SK-N-SH treated with all-trans-retinoic acid at 6 μM for 48 hours (cell line): Measurements from ENCODE around the gene MTHFD2.

Experiments used
- ATAC-seq: fragments of 200-7000 bp; cut with Tn5 transposase; 3 replicates; pipeline ENCODE4 v1.9.1; 2020; ENCODE audit warnings: mild to moderate bottlenecking, moderate library complexity
- ARNTL ChIP-seq: fragments of 450-650 bp; formaldehyde crosslinking; IDR thresholded peaks from 2 replicates; pipeline ENCODE4 v1.5.0; 2020; ENCODE audit warnings: low read depth, mild to moderate bottlenecking, moderate library complexity, borderline replicate concordance
- BACH2 ChIP-seq: fragments of 250-450 bp; sonication (Bioruptor Pico); IDR thresholded peaks from 2 replicates; pipeline ENCODE4 v1.9.0; 2021; ENCODE audit warnings: mild to moderate bottlenecking, borderline replicate concordance
- CSDC2 ChIP-seq: fragments of 250-450 bp; sonication (Bioruptor Pico); IDR thresholded peaks from 2 replicates; pipeline ENCODE4 v1.5.0; 2020; ENCODE audit warnings: mild to moderate bottlenecking, moderate library complexity
- ESRRG ChIP-seq: fragments of 250-450 bp; sonication (Bioruptor Pico); IDR thresholded peaks from 2 replicates; pipeline ENCODE4 v1.6.1; 2021; ENCODE audit warnings: mild to moderate bottlenecking
- GLIS3 ChIP-seq: fragments of 250-450 bp; sonication (Bioruptor Pico); IDR thresholded peaks from 2 replicates; pipeline ENCODE4 v1.5.0; 2020; ENCODE audit warnings: mild to moderate bottlenecking, moderate library complexity
- ISL1 ChIP-seq: fragments of 250-450 bp; sonication (Bioruptor Pico); IDR thresholded peaks from 2 replicates; pipeline ENCODE4 v2.1.2; 2022; ENCODE audit warnings: mild to moderate bottlenecking, moderate library complexity
- OSR1 ChIP-seq: fragments of 250-450 bp; sonication (Bioruptor Pico); IDR thresholded peaks from 2 replicates; pipeline ENCODE4 v1.8.0; 2022; ENCODE audit warnings: moderate library complexity, mild to moderate bottlenecking, inconsistent platforms
- POU6F1 ChIP-seq: fragments of 250-450 bp; sonication (Bioruptor Pico); IDR thresholded peaks from 2 replicates; pipeline ENCODE4 v1.8.0; 2021; ENCODE audit warnings: low read depth, mild to moderate bottlenecking, moderate library complexity, borderline replicate concordance
- PPARA ChIP-seq: fragments of 250-450 bp; sonication (Bioruptor Pico); IDR thresholded peaks from 2 replicates; pipeline ENCODE4 v1.5.0; 2020; ENCODE audit warnings: mild to moderate bottlenecking, borderline replicate concordance
- RARB ChIP-seq: fragments of 250-450 bp; sonication (Bioruptor Pico); IDR thresholded peaks from 2 replicates; pipeline ENCODE4 v1.8.0; 2021; ENCODE audit warnings: mild to moderate bottlenecking, moderate library complexity
- SNAI2 ChIP-seq: fragments of 250-450 bp; sonication (Bioruptor Pico); IDR thresholded peaks from 2 replicates; pipeline ENCODE4 v1.5.0; 2020; ENCODE audit warnings: mild to moderate bottlenecking, moderate library complexity
- TOX ChIP-seq: fragments of 250-450 bp; sonication (Bioruptor Pico); IDR thresholded peaks from 2 replicates; pipeline ENCODE4 v1.8.0; 2021; ENCODE audit warnings: mild to moderate bottlenecking, moderate library complexity, borderline replicate concordance
- ZC3H10 ChIP-seq: fragments of 250-450 bp; sonication (Bioruptor Pico); IDR thresholded peaks from 2 replicates; pipeline ENCODE4 v1.5.1; 2021; ENCODE audit warnings: mild to moderate bottlenecking, moderate library complexity
- ZFP3 ChIP-seq: fragments of 250-450 bp; sonication (Bioruptor Pico); IDR thresholded peaks from 2 replicates; pipeline ENCODE4 v1.5.0; 2020; ENCODE audit warnings: mild to moderate bottlenecking, moderate library complexity
- ZFP30 ChIP-seq: fragments of 450-650 bp; formaldehyde crosslinking; IDR thresholded peaks from 2 replicates; pipeline ENCODE4 v1.5.0; 2022; ENCODE audit warnings: mild to moderate bottlenecking, moderate library complexity
- ZNF565 ChIP-seq: fragments of 450-650 bp; formaldehyde crosslinking; conservative IDR thresholded peaks from 2 replicates; pipeline ENCODE4 v1.5.0; 2020; ENCODE audit warnings: low read depth, mild to moderate bottlenecking, moderate library complexity
- ZNF8 ChIP-seq: fragments of 450-650 bp; formaldehyde crosslinking; IDR thresholded peaks from 2 replicates; pipeline ENCODE4 v1.5.0; 2020; ENCODE audit warnings: mild to moderate bottlenecking, moderate library complexity
- TF ChIP-seq, protein P1 (sequence below): fragments of 250-450 bp; sonication (Bioruptor Pico); IDR thresholded peaks from 2 replicates; pipeline ENCODE4 v1.5.1; 2020; ENCODE audit warnings: low read depth, mild to moderate bottlenecking, moderate library complexity
- TF ChIP-seq, protein P2 (sequence below): fragments of 250-450 bp; sonication (Bioruptor Pico); IDR thresholded peaks from 2 replicates; pipeline ENCODE4 v1.5.1; 2021; ENCODE audit warnings: mild to moderate bottlenecking, moderate library complexity
- TF ChIP-seq, protein P3 (sequence below): fragments of 250-450 bp; sonication (Bioruptor Pico); IDR thresholded peaks from 2 replicates; pipeline ENCODE4 v1.5.0; 2020; ENCODE audit warnings: mild to moderate bottlenecking, moderate library complexity
- TF ChIP-seq, protein P4 (sequence below): fragments of 250-450 bp; sonication (Bioruptor Pico); IDR thresholded peaks from 2 replicates; pipeline ENCODE4 v1.8.0; 2020; ENCODE audit warnings: mild to moderate bottlenecking, moderate library complexity, borderline replicate concordance

The MTHFD2 gene

DNA sequence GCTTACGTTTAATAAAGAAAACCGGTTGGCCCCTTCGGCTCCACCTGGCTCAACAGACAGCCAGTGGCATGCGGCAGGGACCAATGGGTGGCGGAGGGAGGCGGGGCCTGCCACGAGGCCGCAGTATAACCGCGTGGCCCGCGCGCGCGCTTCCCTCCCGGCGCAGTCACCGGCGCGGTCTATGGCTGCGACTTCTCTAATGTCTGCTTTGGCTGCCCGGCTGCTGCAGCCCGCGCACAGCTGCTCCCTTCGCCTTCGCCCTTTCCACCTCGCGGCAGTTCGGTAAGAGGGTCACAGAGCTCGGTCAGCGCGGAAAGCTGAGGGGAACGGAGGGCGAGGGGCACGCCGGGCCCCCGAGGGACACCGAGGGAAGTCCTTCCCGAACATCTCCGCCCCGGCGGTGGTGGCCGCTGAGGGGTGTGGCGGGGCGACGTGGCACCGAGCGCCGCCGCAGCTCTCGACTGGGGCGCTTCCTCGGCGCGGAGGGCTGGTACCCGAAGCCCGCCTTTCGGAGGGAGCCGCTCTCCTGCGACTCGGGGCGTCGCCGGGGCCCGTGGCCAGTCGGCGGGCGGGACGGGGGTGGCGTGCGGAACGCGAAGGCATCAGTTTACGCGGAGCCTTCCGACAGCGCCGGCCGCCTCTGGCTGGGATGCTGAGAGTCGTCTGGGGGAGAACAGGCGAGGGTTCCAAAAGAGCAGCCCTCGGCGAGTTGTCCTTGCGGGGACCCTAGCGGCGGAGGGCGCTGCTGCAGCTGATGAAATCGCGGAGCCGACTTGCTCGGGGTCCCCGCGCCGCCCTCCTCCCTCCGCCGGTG is at the start of gene MTHFD2:
Gene MTHFD2 (plus strand): TSS at position 155 of the 814 bp plus-strand sequence. CDS start 27 bp downstream, at position 182.
- TF ChIP-seq ZFP3 (0 out of 2 replicates have a peak, but pooled peaks have one; percentile 11), ZC3H10 (CRISPR knock-in tag) (no peak)
- ATAC-seq, result peak; percentile 92

DNA sequence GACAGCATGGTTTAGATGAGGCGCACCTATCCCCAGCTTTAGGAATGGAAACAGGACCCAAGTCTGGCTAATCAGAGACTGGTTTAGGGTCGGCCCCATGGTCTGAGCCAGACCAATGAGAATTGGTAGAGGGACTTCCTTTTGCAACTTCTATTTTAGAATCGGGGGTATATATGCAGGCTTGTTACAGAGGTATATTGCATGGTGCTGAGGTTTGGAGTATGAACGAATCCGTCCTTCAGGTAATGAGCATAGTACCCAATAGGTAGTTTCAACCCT is 49.2 kb upstream of the MTHFD2 start:
- no peak for TF ChIP-seq ARNTL (CRISPR knock-in tag)
- no peak for TF ChIP-seq POU6F1 (CRISPR knock-in tag)
- no peak for TF ChIP-seq BACH2 (CRISPR knock-in tag)
- ATAC-seq, result no peak

- no peak for ATAC-seq
- TF ChIP-seq PPARA (CRISPR knock-in tag), result no peak
- TF ChIP-seq ESRRG (CRISPR knock-in tag), result no peak
- TF ChIP-seq, protein P1, sequence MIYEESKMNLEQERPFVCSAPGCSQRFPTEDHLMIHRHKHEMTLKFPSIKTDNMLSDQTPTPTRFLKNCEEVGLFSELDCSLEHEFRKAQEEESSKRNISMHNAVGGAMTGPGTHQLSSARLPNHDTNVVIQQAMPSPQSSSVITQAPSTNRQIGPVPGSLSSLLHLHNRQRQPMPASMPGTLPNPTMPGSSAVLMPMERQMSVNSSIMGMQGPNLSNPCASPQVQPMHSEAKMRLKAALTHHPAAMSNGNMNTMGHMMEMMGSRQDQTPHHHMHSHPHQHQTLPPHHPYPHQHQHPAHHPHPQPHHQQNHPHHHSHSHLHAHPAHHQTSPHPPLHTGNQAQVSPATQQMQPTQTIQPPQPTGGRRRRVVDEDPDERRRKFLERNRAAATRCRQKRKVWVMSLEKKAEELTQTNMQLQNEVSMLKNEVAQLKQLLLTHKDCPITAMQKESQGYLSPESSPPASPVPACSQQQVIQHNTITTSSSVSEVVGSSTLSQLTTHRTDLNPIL (CRISPR knock-in tag), result no peak
- TF ChIP-seq ZNF8 (CRISPR knock-in tag), result no peak
- no peak for TF ChIP-seq SNAI2 (CRISPR knock-in tag)
- no peak for TF ChIP-seq ZNF565 (CRISPR knock-in tag)
- no peak for TF ChIP-seq ISL1 (CRISPR knock-in tag)
Observed at GRCh38 chr2:74149570-74150319, 48.7 kb upstream of the MTHFD2 start.

DNA sequence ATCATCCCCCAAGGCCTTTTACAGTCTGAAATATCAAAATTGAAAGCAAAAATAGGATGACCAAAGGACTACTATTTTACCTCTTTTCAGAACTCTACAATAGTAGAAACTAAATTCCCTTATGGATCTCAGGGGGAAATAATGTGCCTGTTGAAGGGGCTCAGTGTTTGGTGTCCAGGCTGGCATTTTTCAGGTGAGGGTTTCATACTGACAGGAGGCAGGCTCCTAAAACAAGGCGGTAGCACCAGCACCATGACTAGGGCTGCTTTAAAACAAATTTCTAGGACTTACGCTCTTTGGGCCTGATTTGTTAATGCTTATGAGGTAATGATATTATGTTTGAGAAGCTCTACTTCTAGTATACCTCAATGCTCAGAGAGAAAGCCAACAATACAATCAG is 45.5 kb upstream of the MTHFD2 start:
- TF ChIP-seq ZFP30 (CRISPR knock-in tag), result no peak
- no peak for TF ChIP-seq PPARA (CRISPR knock-in tag)
- no peak for TF ChIP-seq CSDC2 (CRISPR knock-in tag)
- TF ChIP-seq GLIS3 (CRISPR knock-in tag), result no peak
- TF ChIP-seq ARNTL (CRISPR knock-in tag), result no peak
- TF ChIP-seq TOX (CRISPR knock-in tag), result no peak
- no peak for ATAC-seq

- ATAC-seq, result no peak
- TF ChIP-seq TOX (CRISPR knock-in tag) (no peak), ESRRG (CRISPR knock-in tag) (no peak), PPARA (CRISPR knock-in tag) (no peak), BACH2 (CRISPR knock-in tag) (no peak), GLIS3 (CRISPR knock-in tag) (no peak), SNAI2 (CRISPR knock-in tag) (no peak), OSR1 (CRISPR knock-in tag) (no peak), ARNTL (CRISPR knock-in tag) (no peak), ZNF8 (CRISPR knock-in tag) (no peak), RARB (CRISPR knock-in tag) (no peak), ZFP3 (no peak), ZNF565 (CRISPR knock-in tag) (no peak)
- TF ChIP-seq, protein P2, sequence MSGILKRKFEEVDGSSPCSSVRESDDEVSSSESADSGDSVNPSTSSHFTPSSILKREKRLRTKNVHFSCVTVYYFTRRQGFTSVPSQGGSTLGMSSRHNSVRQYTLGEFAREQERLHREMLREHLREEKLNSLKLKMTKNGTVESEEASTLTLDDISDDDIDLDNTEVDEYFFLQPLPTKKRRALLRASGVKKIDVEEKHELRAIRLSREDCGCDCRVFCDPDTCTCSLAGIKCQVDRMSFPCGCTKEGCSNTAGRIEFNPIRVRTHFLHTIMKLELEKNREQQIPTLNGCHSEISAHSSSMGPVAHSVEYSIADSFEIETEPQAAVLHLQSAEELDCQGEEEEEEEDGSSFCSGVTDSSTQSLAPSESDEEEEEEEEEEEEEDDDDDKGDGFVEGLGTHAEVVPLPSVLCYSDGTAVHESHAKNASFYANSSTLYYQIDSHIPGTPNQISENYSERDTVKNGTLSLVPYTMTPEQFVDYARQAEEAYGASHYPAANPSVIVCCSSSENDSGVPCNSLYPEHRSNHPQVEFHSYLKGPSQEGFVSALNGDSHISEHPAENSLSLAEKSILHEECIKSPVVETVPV (CRISPR knock-in tag), result no peak
- TF ChIP-seq, protein P3, sequence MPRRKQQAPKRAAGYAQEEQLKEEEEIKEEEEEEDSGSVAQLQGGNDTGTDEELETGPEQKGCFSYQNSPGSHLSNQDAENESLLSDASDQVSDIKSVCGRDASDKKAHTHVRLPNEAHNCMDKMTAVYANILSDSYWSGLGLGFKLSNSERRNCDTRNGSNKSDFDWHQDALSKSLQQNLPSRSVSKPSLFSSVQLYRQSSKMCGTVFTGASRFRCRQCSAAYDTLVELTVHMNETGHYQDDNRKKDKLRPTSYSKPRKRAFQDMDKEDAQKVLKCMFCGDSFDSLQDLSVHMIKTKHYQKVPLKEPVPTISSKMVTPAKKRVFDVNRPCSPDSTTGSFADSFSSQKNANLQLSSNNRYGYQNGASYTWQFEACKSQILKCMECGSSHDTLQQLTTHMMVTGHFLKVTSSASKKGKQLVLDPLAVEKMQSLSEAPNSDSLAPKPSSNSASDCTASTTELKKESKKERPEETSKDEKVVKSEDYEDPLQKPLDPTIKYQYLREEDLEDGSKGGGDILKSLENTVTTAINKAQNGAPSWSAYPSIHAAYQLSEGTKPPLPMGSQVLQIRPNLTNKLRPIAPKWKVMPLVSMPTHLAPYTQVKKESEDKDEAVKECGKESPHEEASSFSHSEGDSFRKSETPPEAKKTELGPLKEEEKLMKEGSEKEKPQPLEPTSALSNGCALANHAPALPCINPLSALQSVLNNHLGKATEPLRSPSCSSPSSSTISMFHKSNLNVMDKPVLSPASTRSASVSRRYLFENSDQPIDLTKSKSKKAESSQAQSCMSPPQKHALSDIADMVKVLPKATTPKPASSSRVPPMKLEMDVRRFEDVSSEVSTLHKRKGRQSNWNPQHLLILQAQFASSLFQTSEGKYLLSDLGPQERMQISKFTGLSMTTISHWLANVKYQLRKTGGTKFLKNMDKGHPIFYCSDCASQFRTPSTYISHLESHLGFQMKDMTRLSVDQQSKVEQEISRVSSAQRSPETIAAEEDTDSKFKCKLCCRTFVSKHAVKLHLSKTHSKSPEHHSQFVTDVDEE (CRISPR knock-in tag), result no peak
- TF ChIP-seq, protein P4, sequence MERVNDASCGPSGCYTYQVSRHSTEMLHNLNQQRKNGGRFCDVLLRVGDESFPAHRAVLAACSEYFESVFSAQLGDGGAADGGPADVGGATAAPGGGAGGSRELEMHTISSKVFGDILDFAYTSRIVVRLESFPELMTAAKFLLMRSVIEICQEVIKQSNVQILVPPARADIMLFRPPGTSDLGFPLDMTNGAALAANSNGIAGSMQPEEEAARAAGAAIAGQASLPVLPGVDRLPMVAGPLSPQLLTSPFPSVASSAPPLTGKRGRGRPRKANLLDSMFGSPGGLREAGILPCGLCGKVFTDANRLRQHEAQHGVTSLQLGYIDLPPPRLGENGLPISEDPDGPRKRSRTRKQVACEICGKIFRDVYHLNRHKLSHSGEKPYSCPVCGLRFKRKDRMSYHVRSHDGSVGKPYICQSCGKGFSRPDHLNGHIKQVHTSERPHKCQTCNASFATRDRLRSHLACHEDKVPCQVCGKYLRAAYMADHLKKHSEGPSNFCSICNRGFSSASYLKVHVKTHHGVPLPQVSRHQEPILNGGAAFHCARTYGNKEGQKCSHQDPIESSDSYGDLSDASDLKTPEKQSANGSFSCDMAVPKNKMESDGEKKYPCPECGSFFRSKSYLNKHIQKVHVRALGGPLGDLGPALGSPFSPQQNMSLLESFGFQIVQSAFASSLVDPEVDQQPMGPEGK (CRISPR knock-in tag), result no peak
- TF ChIP-seq, protein P1 (CRISPR knock-in tag), result no peak
Observed at GRCh38 chr2:74155830-74156229, 42.6 kb upstream of the MTHFD2 start.
